ENCODE measurements around the gene KRTAP9-4. TPM values are rescaled to one million over a fixed set of nuclear protein-coding genes. Genes with fewer than 3 reads are reported as not detected.
"Not testable (repeated sequence)": the region's sequence is repeated elsewhere in the genome, so short reads cannot be mapped to it uniquely, and the experiment has no call there.

KRTAP9-4 gene
- total and polyA plus RNA-seq, 2 of the 8 experiments (the other 6 are each of a cell fraction or from before 2014, with no cell fraction given) = not detected

- TF ChIP-seq SUZ12 (IDR thresholded peaks at IDR 0.05; ENCODE audit: low read length) = no peak
- TF ChIP-seq CTCF (IDR thresholded peaks at IDR 0.05; ENCODE audit: control extremely low read depth in 1 of 3, insufficient read depth in 1 of 3, low read depth in 1 of 3, low read length in 3 of 3) = no peak
Measured at GRCh38 chr17:41267711-41268110, 18.2 kb downstream of the KRTAP9-4 start (continued).

- H2BK20ac ChIP-seq (ENCODE audit: low read length); H3K18ac ChIP-seq (ENCODE audit: extremely low read depth, low read length); H3K14ac ChIP-seq (ENCODE audit: insufficient read length); H4K20me1 ChIP-seq (replicated peaks in 1 of 2; ENCODE audit: control insufficient read depth in 1 of 2, insufficient read depth in 2 of 2, low read length in 2 of 2); FAIRE-seq; H3K4me3 ChIP-seq (ENCODE audit: extremely low read depth in 1 of 4, insufficient read depth in 2 of 4, low read depth in 3 of 4, low read length in 4 of 4); H3K27me3 ChIP-seq (replicated peaks in 1 of 4; ENCODE audit: control insufficient read depth in 3 of 4, extremely low read depth in 1 of 4, insufficient read depth in 3 of 4, low read length in 3 of 4); H2BK120ac ChIP-seq (replicated peaks; ENCODE audit: low read depth, low read length); H3K79me2 ChIP-seq (ENCODE audit: control insufficient read depth in 1 of 2, insufficient read depth in 2 of 2, low read length in 2 of 2); H3K9me3 ChIP-seq (ENCODE audit: insufficient read depth in 2 of 2, low read depth in 1 of 2, low read length in 1 of 2); H2AK5ac ChIP-seq (ENCODE audit: low read depth, low read length); H2BK5ac ChIP-seq (ENCODE audit: low read depth, low read length); H3K23me2 ChIP-seq (ENCODE audit: low read depth, low read length); H3K36me3 ChIP-seq (ENCODE audit: control insufficient read depth in 2 of 4, insufficient read depth in 4 of 4, low read length in 3 of 4); H3K9ac ChIP-seq (replicated peaks in 1 of 4; ENCODE audit: extremely low read depth in 1 of 4, low read depth in 3 of 4, low read length in 3 of 4); H2BK12ac ChIP-seq (ENCODE audit: low read depth, low read length); H4K8ac ChIP-seq (ENCODE audit: extremely low read depth, insufficient read depth, low read length); H3K23ac ChIP-seq (ENCODE audit: insufficient read length); H3K4me1 ChIP-seq (replicated peaks in 1 of 4; ENCODE audit: control insufficient read depth in 3 of 4, insufficient read depth in 4 of 4, low read length in 3 of 4); H3K4ac ChIP-seq (replicated peaks; ENCODE audit: insufficient read length, low read depth, low read length); CTCF ChIA-PET (ENCODE audit: partially characterized antibody); POLR2A ChIA-PET (ENCODE audit: partially characterized antibody); H4K91ac ChIP-seq (replicated peaks; ENCODE audit: insufficient read length, low read length); DNase-seq (ENCODE audit: low read depth in 1 of 2, low spot score in 2 of 2); H3K79me1 ChIP-seq (ENCODE audit: low read depth, low read length); H3K27ac ChIP-seq (ENCODE audit: low read depth, low read length); H2BK15ac ChIP-seq (ENCODE audit: low read length); H4K5ac ChIP-seq (ENCODE audit: insufficient read length, low read depth, low read length); H2AFZ ChIP-seq (ENCODE audit: low read length); H3K56ac ChIP-seq (replicated peaks; ENCODE audit: insufficient read length, low read depth, low read length); H3K4me2 ChIP-seq (ENCODE audit: insufficient read depth in 1 of 2, low read depth in 2 of 2, low read length in 2 of 2): not testable (repeated sequence)
- no CpG with 5 or more reads among the region's 1 CpG for WGBS, 2 experiments (ENCODE audit: extremely low coverage in 1 of 2, insufficient coverage in 1 of 2, insufficient read length in 1 of 2, insufficient replicate concordance in 2 of 2, low coverage in 1 of 2, low lambda C conversion rate in 2 of 2, missing lambda C conversion rate in 1 of 2)
Measured at GRCh38 chr17:41271323-41271722, 21.8 kb downstream of the KRTAP9-4 start.
